NT2/D1 (cell line): ENCODE data around the gene UNC13C.

Experiments
- DNase-seq: peaks from one replicate; pipeline ENCODE4 v3.0.0-alpha.2; 2011; ENCODE audit warnings: low read depth, low spot score
- H3K27me3 ChIP-seq: 2 replicates; pipeline ENCODE4 v1.6.0; 2011; ENCODE audit warnings: mild to moderate bottlenecking; ENCODE audit not compliant: insufficient read length, insufficient read depth
- H3K36me3 ChIP-seq: 2 replicates; pipeline ENCODE4 v1.6.1; 2011; ENCODE audit warnings: mild to moderate bottlenecking, low read length, mixed read lengths; ENCODE audit not compliant: insufficient read depth, insufficient read length
- H3K4me1 ChIP-seq: 2 replicates; pipeline ENCODE4 v1.5.1; 2011; ENCODE audit not compliant: insufficient read depth, insufficient read length
- H3K4me3 ChIP-seq: 2 replicates; pipeline ENCODE4 v1.5.1; 2011; ENCODE audit warnings: low read depth; ENCODE audit not compliant: insufficient read length
- H3K9ac ChIP-seq: 2 replicates; pipeline ENCODE4 v1.6.0; 2011; ENCODE audit warnings: low read depth; ENCODE audit not compliant: insufficient read length
- H3K9me3 ChIP-seq: 2 replicates; pipeline ENCODE4 v1.5.1; 2011; ENCODE audit warnings: mild to moderate bottlenecking, low read length; ENCODE audit not compliant: insufficient read depth
- SUZ12 ChIP-seq: IDR thresholded peaks from 2 replicates; pipeline ENCODE4 v1.6.1; 2011; ENCODE audit not compliant: insufficient read length, insufficient read depth; ENCODE audit errors: extremely low read depth
- YY1 ChIP-seq: IDR thresholded peaks from 2 replicates; pipeline ENCODE4 v1.6.1; 2011; ENCODE audit not compliant: insufficient read length, insufficient read depth
- ZNF274 ChIP-seq: IDR thresholded peaks from 2 replicates; pipeline ENCODE4 v1.6.1; 2011; ENCODE audit warnings: mild to moderate bottlenecking, low read depth, low read length

Gene UNC13C

DNA sequence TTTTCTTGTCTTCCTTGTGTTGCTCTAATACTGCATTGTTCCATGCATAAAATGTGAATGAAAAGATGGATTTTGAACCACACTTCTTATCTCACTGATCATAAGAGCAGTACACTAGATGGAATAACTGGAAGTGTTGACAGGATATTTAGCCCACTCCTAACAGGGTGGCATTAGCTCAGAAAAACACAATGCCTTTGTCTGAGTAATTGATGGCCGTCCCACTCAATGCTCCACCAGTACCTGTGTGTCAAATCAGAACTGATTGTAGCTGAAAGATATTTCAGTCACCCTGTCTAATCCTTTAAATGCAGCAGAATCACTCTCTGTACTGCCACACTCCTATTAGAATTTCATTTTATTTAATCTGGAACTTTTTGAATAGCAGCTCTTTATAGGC, 526.5 kb downstream of the UNC13C start:
- no peak for DNase-seq
- Histone ChIP-seq H3K9ac (no peak overlapping the region), H3K4me3 (no peak overlapping the region), H3K9me3 (no peaks in the 10 kb centered on the region), H3K4me1 (no peaks in the 10 kb centered on the region), H3K36me3 (no peaks in the 10 kb centered on the region), H3K27me3 (no peaks in the 10 kb centered on the region)
- no peak for TF ChIP-seq YY1
- TF ChIP-seq ZNF274, result no peak
- TF ChIP-seq SUZ12, result no peak

DNA sequence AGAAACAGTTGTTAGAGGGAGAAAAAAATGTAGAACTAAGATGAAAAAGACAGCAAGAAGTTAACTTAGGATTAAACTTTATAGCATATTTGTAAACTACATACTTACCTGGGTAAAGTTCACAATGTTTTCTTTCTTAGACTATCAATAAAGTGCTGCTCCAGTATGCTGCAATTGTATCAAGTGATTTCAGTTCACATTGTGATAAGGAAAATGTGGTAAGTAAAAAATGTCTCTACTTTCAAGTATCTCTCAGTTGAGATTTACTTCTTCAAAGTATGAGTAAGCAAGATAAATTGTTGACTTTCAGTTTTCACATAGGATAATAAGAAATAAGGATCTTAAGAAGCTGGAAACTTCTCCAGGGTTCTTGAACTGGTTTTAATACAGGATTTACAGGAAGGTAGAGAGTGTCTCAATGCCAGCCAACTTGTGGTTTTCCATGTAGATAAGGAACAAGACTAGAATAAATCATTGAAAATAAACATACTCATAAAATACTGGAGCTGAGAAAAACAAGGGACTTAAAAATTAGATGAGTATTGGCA, 528.8 kb downstream of the UNC13C start:
- no peak overlapping the region for H3K4me3 ChIP-seq
- no peak overlapping the region for H3K9ac ChIP-seq
- no peaks in the 10 kb centered on the region for H3K9me3 ChIP-seq
- H3K36me3 ChIP-seq, result no peaks in the 10 kb centered on the region
- no peaks in the 10 kb centered on the region for H3K4me1 ChIP-seq
- no peak for DNase-seq
- H3K27me3 ChIP-seq, result no peaks in the 10 kb centered on the region
- TF ChIP-seq ZNF274 (no peak), YY1 (no peak), SUZ12 (no peak)

- Histone ChIP-seq H3K4me1 (no peaks in the 10 kb centered on the region), H3K36me3 (no peaks in the 10 kb centered on the region), H3K9me3 (0 out of 2 replicates have a peak, but pooled peaks cover 6% of the 10 kb centered on the region), H3K9ac (no peak overlapping the region), H3K4me3 (no peak overlapping the region), H3K27me3 (no peaks in the 10 kb centered on the region)
- DNase-seq, result no peak
- TF ChIP-seq SUZ12 (no peak), ZNF274 (no peak), YY1 (no peak)
Measured at GRCh38 chr15:54514601-54515000, 536.4 kb downstream of the UNC13C start.

DNA sequence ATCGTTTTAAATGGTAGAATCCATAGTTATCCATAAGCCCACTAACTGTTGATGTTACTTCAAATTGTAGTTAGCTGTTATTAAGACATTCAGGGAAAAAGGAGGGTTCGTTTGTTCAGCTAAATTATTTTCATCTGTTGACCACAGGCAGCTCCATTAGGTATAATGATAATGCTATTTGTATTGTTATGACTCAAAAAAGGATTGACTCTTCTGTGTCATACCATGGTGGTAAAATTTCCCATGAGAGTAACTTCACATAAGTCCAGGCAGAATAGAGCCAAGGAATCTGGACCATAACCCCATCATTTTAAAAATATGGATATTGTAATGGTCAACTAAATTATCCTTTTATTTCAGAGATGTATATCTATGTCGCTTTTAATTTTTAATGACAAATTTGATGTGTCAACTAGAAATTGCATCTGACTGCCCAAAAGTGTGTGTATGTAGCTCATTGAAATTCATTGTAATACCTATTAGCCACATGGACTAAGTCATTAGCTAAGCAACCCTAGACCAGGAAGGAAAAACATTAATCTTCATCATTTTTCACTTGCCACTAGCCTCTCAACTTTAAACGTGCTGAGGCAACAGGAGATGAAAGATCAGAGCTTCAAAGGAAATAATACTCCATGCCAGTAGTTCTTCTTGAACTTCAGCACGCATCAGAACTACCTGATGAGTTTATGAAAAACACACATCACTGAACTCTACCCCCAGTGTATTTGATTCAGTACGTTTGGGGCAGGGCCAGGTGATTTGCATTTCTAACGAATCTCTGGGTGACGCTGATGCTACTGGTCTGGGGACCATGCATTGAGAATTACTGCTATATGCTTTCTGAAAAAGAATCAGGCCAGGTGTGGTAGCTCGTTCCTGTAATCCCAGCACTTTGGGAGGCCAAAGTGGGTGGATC, 537.7 kb downstream of the UNC13C start:
- Histone ChIP-seq H3K9me3 (0 out of 2 replicates have a peak, but pooled peaks cover 6% of the 10 kb centered on the region), H3K4me1 (no peaks in the 10 kb centered on the region), H3K4me3 (no peak overlapping the region), H3K27me3 (no peaks in the 10 kb centered on the region), H3K9ac (no peak overlapping the region), H3K36me3 (no peaks in the 10 kb centered on the region)
- TF ChIP-seq YY1 (no peak), SUZ12 (no peak), ZNF274 (no peak)
- no peak for DNase-seq

- no peak overlapping the region for H3K4me3 ChIP-seq
- TF ChIP-seq YY1, result no peak
- no peak for TF ChIP-seq ZNF274
- TF ChIP-seq SUZ12, result no peak
- no peaks in the 10 kb centered on the region for H3K36me3 ChIP-seq
- H3K9ac ChIP-seq, result no peak overlapping the region
- 0 out of 2 replicates have a peak, but pooled peaks cover 6% of the 10 kb centered on the region for H3K9me3 ChIP-seq
- H3K4me1 ChIP-seq, result no peaks in the 10 kb centered on the region
- no peak for DNase-seq
- no peaks in the 10 kb centered on the region for H3K27me3 ChIP-seq
Measured at GRCh38 chr15:54517366-54517765, 539.1 kb downstream of the UNC13C start.

DNA sequence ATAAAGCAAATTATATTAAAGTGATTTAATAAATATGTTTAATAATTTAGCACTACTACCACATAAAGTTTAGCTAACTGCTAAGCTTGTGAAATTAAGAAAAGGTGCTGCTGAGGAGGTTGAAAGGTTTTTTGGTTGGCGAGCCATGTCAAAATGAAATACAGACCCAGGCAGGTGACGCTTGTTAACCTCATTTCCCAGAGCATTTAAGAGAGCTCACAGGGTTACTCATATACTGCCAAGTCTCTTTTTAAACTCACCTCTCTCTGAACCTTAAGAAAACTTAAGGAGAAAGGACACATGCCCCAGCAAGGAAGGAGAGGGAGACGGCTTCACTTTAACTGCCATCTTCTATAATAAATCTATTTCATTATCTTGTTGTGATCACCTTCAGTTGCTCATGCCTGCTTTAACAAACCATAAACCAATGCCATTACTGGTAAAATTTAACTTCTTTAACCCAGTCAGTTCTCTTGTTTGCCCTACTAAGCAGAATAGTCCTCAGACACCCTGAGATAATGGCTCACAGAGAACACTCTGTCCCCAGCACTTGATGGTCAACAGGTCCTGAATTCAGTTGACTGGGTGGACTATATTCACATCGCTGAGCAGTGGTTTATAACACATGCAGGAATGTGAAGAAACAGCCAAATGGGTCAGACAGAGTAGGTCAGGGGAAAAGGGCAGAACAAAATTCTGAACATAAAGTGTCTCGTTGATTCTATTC, 540.1 kb downstream of the UNC13C start:
- TF ChIP-seq SUZ12, result no peak
- no peak for TF ChIP-seq YY1
- no peak for TF ChIP-seq ZNF274
- 0 out of 2 replicates have a peak, but pooled peaks cover 6% of the 10 kb centered on the region for H3K9me3 ChIP-seq
- no peaks in the 10 kb centered on the region for H3K4me1 ChIP-seq
- no peaks in the 10 kb centered on the region for H3K27me3 ChIP-seq
- H3K9ac ChIP-seq, result no peak overlapping the region
- no peak for DNase-seq
- H3K36me3 ChIP-seq, result no peaks in the 10 kb centered on the region
- H3K4me3 ChIP-seq, result no peak overlapping the region
